ENCODE measurements around the gene PNKP. TPM values are rescaled to one million over a fixed set of nuclear protein-coding genes. Genes with fewer than 3 reads are reported as not detected.

The PNKP gene
- total RNA-seq, 1 donor = 40.2 TPM

- peak; percentile 69 for DNase-seq (ENCODE audit: low read depth)
- TF ChIP-seq, protein P1, sequence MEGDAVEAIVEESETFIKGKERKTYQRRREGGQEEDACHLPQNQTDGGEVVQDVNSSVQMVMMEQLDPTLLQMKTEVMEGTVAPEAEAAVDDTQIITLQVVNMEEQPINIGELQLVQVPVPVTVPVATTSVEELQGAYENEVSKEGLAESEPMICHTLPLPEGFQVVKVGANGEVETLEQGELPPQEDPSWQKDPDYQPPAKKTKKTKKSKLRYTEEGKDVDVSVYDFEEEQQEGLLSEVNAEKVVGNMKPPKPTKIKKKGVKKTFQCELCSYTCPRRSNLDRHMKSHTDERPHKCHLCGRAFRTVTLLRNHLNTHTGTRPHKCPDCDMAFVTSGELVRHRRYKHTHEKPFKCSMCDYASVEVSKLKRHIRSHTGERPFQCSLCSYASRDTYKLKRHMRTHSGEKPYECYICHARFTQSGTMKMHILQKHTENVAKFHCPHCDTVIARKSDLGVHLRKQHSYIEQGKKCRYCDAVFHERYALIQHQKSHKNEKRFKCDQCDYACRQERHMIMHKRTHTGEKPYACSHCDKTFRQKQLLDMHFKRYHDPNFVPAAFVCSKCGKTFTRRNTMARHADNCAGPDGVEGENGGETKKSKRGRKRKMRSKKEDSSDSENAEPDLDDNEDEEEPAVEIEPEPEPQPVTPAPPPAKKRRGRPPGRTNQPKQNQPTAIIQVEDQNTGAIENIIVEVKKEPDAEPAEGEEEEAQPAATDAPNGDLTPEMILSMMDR (IDR thresholded peaks at IDR 0.05; ENCODE audit: insufficient read depth, low read depth, low read length) = peak; percentile 54
- H3K4me3 ChIP-seq (ENCODE audit: low read depth, low read length) = peak overlapping the region; percentile 25
Observed at GRCh38 chr19:49889687-49890348, 22.4 kb upstream of the PNKP start.

DNA sequence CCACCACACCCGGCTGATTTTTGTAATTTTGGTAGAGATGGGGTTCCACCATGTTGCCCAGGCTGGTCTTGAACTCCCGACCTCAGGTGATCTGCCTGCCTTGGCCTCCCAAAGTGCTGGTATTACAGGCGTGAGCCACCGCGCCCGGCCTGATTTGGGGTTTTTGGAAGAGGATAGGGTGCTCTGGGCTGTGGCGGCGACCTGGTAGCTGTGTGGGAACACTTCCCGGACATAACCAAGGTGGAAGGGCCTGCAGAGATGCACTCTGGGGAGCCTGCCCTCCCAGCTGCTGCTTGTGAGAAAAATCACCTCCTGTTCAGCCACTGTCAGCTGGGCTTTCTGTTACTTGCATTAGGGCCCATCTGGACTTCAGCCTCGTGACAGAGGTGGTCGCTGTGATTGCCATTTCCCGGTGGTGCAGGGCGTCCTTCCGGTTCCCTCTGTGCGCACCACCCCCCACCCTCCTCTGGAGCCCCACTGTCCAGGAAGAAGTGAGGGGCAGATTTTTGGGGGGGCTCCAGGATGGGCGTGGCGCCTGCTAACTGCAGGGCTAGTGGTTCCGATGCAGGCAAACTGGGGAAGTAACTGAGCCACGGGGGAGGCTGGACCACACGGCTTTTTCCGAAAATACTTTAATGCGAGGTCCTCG, 21.8 kb upstream of the PNKP start:
- TF ChIP-seq, protein P1 (IDR thresholded peaks at IDR 0.05; ENCODE audit: insufficient read depth, low read depth, low read length) = no peak
- DNase-seq (ENCODE audit: low read depth) = no peak
- H3K4me3 ChIP-seq (ENCODE audit: low read depth, low read length) = no peak overlapping the region

DNA sequence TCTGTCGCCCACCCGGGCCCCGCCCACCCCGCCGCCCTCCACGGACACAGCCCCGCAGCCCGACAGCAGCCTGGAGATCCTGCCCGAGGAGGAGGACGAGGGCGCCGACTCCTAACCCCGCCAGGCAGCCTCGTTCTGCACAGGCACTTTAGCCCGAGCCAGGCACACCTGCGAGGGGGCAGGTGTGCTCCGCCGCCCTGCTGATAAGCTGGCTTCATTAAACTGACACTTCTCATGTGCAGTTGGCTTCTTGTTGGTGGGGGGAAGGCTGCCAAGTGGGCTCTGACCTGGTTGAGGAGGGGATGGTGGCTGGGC, 21.1 kb upstream of the PNKP start:
- TF ChIP-seq, protein P1 (IDR thresholded peaks at IDR 0.05; ENCODE audit: insufficient read depth, low read depth, low read length) = no peak
- DNase-seq (ENCODE audit: low read depth) = no peak
- H3K4me3 ChIP-seq (ENCODE audit: low read depth, low read length) = no peak overlapping the region

DNA sequence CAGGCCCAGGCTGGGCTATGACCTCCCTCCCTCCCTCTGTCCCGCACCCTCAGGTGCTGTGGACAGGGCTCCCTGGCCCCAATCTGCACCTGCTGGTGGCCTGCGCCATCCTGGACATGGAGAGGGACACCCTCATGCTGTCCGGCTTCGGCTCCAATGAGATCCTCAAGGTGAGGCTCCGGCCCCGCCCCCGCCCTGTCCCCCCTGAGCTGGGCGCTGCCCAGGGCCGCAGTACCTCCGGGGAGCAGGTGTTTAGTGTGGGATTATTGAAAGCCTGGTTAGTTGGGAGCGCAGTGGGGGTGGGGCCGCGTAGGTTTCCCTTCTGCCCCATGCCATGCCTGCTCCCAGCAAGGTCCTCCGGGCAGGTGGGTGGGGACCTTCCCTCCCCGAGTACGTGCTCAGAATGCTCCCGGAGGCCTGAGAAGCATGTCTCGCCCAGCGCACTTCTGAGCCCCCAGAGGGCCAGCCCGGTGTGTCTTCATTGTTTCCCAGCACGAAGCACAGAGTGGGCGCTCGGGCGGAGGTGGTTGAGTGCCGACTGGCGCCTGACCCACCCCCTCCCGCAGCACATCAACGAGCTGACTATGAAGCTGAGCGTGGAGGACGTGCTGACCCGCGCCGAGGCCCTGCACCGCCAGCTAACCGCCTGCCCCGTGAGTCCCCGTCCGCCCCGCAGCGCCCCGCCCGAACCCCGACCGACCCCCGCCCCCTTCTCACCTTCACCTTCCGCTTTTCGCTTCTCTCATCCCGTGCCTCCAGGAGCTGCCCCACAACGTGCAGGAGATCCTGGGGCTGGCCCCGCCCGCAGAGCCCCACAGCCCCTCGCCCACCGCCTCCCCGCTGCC, 20.5 kb upstream of the PNKP start:
- DNase-seq (ENCODE audit: low read depth) = no peak
- TF ChIP-seq, protein P1 (IDR thresholded peaks at IDR 0.05; ENCODE audit: insufficient read depth, low read depth, low read length) = no peak
- H3K4me3 ChIP-seq (ENCODE audit: low read depth, low read length) = no peak overlapping the region

DNA sequence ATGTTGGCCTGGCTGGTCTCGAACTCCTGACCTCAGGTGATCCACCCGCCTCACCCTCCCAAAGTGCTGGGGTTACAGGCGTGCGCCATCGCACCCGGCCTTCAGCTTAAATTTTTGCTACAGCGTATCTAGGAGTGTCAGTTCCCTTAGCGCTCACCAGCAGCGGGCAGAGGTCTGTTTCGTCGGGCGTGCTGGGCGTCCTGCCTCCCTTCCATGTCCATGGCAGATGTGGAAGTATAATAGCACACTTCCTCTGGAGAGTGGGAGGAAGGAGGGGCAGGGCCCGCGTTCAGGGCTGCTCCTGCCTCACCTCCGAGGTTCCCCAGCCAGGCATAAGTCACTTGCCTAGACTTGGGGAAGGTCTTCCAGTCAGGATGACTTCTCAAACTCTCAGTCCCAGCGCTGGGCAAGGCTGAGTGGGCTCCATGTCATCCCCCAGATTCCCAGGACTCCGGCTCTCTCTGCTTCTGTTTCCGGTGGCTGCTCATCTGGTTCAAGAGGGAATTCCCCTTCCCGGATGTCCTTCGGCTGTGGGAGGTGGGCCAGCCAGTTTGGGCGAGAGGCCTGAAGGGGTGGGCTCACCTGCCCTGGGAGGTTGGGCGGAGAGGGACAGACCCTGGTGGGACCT, 19.8 kb upstream of the PNKP start:
- TF ChIP-seq, protein P1 (IDR thresholded peaks at IDR 0.05; ENCODE audit: insufficient read depth, low read depth, low read length) = no peak
- DNase-seq (ENCODE audit: low read depth) = no peak
- no peak overlapping the region for H3K4me3 ChIP-seq (ENCODE audit: low read depth, low read length)

DNA sequence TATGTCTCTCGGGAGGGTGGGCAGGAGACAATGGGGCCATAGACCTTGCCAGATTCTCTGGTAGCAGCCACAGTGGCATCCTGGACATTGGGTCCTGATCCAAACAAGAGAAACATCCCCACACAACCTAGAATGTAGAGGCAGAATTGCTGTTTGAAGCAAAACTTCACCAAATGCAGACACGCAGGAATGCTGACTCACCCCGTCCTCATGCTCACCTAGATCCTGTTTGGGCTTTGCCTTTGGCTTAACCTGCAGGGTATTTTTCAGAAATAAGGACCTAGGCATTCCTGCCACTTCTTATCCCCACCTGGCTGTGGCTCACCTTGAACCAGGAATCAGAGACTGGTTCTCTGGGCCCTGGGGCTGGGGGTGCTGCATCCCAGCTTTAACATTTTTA, 17.4 kb upstream of the PNKP start:
- no peak overlapping the region for H3K4me3 ChIP-seq (ENCODE audit: low read depth, low read length)
- no peak for DNase-seq (ENCODE audit: low read depth)
- TF ChIP-seq, protein P1 (IDR thresholded peaks at IDR 0.05; ENCODE audit: insufficient read depth, low read depth, low read length) = no peak
